A549 (cell line): ENCODE results near the gene SPATA31E1.

ENCODE experiments used
- BHLHE40 ChIP-seq: IDR thresholded peaks from 2 replicates; pipeline ENCODE4 v1.6.1; 2012; ENCODE audit warnings: low read depth, low read length, inconsistent platforms
- CBX2 ChIP-seq: fragments of 200-600 bp; sonication (generic); IDR thresholded peaks from 2 replicates; pipeline ENCODE4 v1.6.1; 2016; ENCODE audit warnings: low read depth, mild to moderate bottlenecking, borderline replicate concordance
- HDAC2 ChIP-seq: fragments of 200-600 bp; sonication (generic); IDR thresholded peaks from 2 replicates; pipeline ENCODE4 v1.6.1; 2016
- MAFK ChIP-seq: fragments of 450-650 bp; IDR thresholded peaks from 2 replicates; pipeline ENCODE4 v1.6.1; 2014; ENCODE audit not compliant: partially characterized antibody
- PHF8 ChIP-seq: fragments of 200-600 bp; sonication (generic); IDR thresholded peaks from 2 replicates; pipeline ENCODE4 v1.6.1; 2016; ENCODE audit warnings: low read depth, mild to moderate bottlenecking, antibody characterized with exemption, moderate library complexity, borderline replicate concordance
- POLR2A ChIP-seq: IDR thresholded peaks from 2 replicates; pipeline ENCODE4 v1.6.1; 2012; ENCODE audit warnings: mild to moderate bottlenecking, low read length
- RCOR1 ChIP-seq: fragments of 150-350 bp; IDR thresholded peaks from 2 replicates; pipeline ENCODE4 v1.6.1; 2014; ENCODE audit warnings: antibody characterized with exemption, low read length, low read depth
- TF ChIP-seq, protein P1 (sequence below): fragments of 150-350 bp; IDR thresholded peaks from 2 replicates; pipeline ENCODE4 v1.6.1; 2014; ENCODE audit warnings: low read depth, mild to moderate bottlenecking, low read length
- TF ChIP-seq, protein P2 (sequence below): fragments of >200 bp; sonication (Bioruptor Twin); formaldehyde crosslinking; IDR thresholded peaks from 3 replicates; pipeline ENCODE4 v1.5.1; 2016
- TF ChIP-seq, protein P3 (sequence below): fragments of 450-650 bp; IDR thresholded peaks from 2 replicates; pipeline ENCODE4 v1.6.1; 2014; ENCODE audit warnings: antibody characterized with exemption
- TF ChIP-seq, protein P4 (sequence below): fragments of 200-600 bp; sonication (generic); IDR thresholded peaks from 2 replicates; pipeline ENCODE4 v1.6.1; 2016; ENCODE audit warnings: antibody characterized with exemption, mild to moderate bottlenecking, moderate library complexity

DNA sequence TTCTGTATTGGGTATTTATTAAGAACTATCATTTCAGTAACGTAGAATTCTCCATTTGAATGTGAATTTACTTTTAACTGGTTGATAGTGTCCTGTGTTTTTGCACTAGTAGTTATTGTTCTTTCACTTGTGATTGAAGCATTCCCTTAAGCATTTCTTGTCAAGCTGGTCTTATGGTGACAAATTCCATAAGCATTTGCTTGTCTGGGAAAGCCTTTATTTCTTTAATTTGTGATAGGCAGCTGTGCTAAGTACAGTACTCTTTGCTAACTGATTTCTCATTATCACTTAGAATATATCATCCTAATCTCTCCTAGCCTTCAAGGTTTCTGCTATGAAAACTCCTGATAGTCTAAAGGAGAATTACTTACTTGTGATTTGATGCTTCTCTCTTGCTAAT lies 21.3 kb upstream of the SPATA31E1 start:
- TF ChIP-seq BHLHE40 = no peak
- TF ChIP-seq, protein P1, sequence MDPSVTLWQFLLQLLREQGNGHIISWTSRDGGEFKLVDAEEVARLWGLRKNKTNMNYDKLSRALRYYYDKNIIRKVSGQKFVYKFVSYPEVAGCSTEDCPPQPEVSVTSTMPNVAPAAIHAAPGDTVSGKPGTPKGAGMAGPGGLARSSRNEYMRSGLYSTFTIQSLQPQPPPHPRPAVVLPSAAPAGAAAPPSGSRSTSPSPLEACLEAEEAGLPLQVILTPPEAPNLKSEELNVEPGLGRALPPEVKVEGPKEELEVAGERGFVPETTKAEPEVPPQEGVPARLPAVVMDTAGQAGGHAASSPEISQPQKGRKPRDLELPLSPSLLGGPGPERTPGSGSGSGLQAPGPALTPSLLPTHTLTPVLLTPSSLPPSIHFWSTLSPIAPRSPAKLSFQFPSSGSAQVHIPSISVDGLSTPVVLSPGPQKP = no peak
- no peak for TF ChIP-seq CBX2
- no peak for TF ChIP-seq HDAC2
- TF ChIP-seq, protein P2, sequence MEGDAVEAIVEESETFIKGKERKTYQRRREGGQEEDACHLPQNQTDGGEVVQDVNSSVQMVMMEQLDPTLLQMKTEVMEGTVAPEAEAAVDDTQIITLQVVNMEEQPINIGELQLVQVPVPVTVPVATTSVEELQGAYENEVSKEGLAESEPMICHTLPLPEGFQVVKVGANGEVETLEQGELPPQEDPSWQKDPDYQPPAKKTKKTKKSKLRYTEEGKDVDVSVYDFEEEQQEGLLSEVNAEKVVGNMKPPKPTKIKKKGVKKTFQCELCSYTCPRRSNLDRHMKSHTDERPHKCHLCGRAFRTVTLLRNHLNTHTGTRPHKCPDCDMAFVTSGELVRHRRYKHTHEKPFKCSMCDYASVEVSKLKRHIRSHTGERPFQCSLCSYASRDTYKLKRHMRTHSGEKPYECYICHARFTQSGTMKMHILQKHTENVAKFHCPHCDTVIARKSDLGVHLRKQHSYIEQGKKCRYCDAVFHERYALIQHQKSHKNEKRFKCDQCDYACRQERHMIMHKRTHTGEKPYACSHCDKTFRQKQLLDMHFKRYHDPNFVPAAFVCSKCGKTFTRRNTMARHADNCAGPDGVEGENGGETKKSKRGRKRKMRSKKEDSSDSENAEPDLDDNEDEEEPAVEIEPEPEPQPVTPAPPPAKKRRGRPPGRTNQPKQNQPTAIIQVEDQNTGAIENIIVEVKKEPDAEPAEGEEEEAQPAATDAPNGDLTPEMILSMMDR = no peak
- no peak for TF ChIP-seq POLR2A
- no peak for TF ChIP-seq RCOR1
- no peak for TF ChIP-seq PHF8
- no peak for TF ChIP-seq MAFK
- TF ChIP-seq, protein P3, sequence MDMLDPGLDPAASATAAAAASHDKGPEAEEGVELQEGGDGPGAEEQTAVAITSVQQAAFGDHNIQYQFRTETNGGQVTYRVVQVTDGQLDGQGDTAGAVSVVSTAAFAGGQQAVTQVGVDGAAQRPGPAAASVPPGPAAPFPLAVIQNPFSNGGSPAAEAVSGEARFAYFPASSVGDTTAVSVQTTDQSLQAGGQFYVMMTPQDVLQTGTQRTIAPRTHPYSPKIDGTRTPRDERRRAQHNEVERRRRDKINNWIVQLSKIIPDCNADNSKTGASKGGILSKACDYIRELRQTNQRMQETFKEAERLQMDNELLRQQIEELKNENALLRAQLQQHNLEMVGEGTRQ = no peak
- TF ChIP-seq, protein P4, sequence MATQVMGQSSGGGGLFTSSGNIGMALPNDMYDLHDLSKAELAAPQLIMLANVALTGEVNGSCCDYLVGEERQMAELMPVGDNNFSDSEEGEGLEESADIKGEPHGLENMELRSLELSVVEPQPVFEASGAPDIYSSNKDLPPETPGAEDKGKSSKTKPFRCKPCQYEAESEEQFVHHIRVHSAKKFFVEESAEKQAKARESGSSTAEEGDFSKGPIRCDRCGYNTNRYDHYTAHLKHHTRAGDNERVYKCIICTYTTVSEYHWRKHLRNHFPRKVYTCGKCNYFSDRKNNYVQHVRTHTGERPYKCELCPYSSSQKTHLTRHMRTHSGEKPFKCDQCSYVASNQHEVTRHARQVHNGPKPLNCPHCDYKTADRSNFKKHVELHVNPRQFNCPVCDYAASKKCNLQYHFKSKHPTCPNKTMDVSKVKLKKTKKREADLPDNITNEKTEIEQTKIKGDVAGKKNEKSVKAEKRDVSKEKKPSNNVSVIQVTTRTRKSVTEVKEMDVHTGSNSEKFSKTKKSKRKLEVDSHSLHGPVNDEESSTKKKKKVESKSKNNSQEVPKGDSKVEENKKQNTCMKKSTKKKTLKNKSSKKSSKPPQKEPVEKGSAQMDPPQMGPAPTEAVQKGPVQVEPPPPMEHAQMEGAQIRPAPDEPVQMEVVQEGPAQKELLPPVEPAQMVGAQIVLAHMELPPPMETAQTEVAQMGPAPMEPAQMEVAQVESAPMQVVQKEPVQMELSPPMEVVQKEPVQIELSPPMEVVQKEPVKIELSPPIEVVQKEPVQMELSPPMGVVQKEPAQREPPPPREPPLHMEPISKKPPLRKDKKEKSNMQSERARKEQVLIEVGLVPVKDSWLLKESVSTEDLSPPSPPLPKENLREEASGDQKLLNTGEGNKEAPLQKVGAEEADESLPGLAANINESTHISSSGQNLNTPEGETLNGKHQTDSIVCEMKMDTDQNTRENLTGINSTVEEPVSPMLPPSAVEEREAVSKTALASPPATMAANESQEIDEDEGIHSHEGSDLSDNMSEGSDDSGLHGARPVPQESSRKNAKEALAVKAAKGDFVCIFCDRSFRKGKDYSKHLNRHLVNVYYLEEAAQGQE = no peak
